Gastrocnemius medialis (tissue), 4 donors: ENCODE measurements around the gene CFAP54. TPM values are rescaled to one million over a fixed set of nuclear protein-coding genes. Genes with fewer than 3 reads are reported as not detected.

Source experiments
- ATAC-seq, 2 donors: fragments of 150-250 bp; one replicate each; pipeline ENCODE4 v1.9.1; 2016
- DNase-seq, 2 donors: peaks; one replicate each; pipeline ENCODE4 v3.0.0-alpha.2; 2019
- H3K27ac ChIP-seq, 4 donors: fragments of 200-600 bp; sonication (generic); 1 replicate in 1 of 4; 2 replicates in 3 of 4; pipeline ENCODE4 v1.5.1; 2016 to 2018; ENCODE audit warnings: mild to moderate bottlenecking in 2 of 4, moderate library complexity in 1 of 4
- H3K27me3 ChIP-seq, 3 donors: fragments of 200-600 bp; sonication (generic) in 2 of 3; 1 replicate in 1 of 3; 2 replicates in 2 of 3; pipeline versions ENCODE4 v1.5.1 to v1.6.0; 2016 to 2019; ENCODE audit warnings: mild to moderate bottlenecking in 1 of 3, moderate library complexity in 1 of 3
- H3K36me3 ChIP-seq, 2 donors: fragments of 200-600 bp; sonication (generic) in 1 of 2; one replicate each; pipeline ENCODE4 v1.5.1; 2017 to 2018
- H3K4me1 ChIP-seq, 2 donors: fragments of 200-600 bp; sonication (generic) in 1 of 2; one replicate each; pipeline ENCODE4 v1.5.1; 2016 to 2017; ENCODE audit warnings: mild to moderate bottlenecking in 2 of 2
- H3K4me3 ChIP-seq, 4 donors: fragments of 200-600 bp; sonication (generic) in 3 of 4; 1 replicate in 1 of 4; 2 replicates in 3 of 4; pipeline ENCODE4 v1.5.1; 2016 to 2019; ENCODE audit warnings: mild to moderate bottlenecking in 2 of 4
- H3K9me3 ChIP-seq, 3 donors: fragments of 200-600 bp; sonication (generic) in 2 of 3; 1 replicate in 1 of 3; 2 replicates in 2 of 3; pipeline ENCODE4 v1.5.1; 2016 to 2019
- POLR2A ChIP-seq, 2 donors: fragments of 450-650 bp; IDR thresholded peaks; one replicate each; pipeline ENCODE4 v1.6.1; 2017; ENCODE audit warnings: antibody characterized with exemption in 2 of 2, mild to moderate bottlenecking in 2 of 2, moderate library complexity in 2 of 2
- in situ Hi-C, 4 donors: fragments of 200-750 bp; cut with MboI; loops; one replicate each; pipeline versions ENCODE4 v1.15.0 to v1.8.0; 2017; ENCODE audit warnings: low sequenced_read_pairs in 4 of 4
- intact Hi-C: fragments of 100-400 bp; cut with DNase I; formaldehyde crosslinking; loops from one replicate; pipeline ENCODE4 v1.15.1; 2023; ENCODE audit warnings: low total_unique reads
- total RNA-seq, 4 donors: library from RNA; depleted of rRNA; stranded (reverse); fragments of >200 nt; gene quantifications; one replicate each; pipeline versions ENCODE4 v1.1.0 to v1.2.3, GENCODE V29; 2016
- TF ChIP-seq, protein P1 (sequence below), 5 experiments: fragments of 450-650 bp in 3 of 5; fragments of 200-600 bp in 2 of 5; sonication (generic) in 2 of 5; IDR thresholded peaks in 4 of 5; conservative IDR thresholded peaks in 1 of 5; 1 replicate in 4 of 5; 2 replicates in 1 of 5; pipeline ENCODE4 v1.5.1; 2016 to 2019; ENCODE audit warnings: antibody characterized with exemption in 5 of 5, mild to moderate bottlenecking in 3 of 5, moderate library complexity in 3 of 5

The CFAP54 gene
- total RNA-seq, 4 donors from 2014 or later, result not detected

DNA sequence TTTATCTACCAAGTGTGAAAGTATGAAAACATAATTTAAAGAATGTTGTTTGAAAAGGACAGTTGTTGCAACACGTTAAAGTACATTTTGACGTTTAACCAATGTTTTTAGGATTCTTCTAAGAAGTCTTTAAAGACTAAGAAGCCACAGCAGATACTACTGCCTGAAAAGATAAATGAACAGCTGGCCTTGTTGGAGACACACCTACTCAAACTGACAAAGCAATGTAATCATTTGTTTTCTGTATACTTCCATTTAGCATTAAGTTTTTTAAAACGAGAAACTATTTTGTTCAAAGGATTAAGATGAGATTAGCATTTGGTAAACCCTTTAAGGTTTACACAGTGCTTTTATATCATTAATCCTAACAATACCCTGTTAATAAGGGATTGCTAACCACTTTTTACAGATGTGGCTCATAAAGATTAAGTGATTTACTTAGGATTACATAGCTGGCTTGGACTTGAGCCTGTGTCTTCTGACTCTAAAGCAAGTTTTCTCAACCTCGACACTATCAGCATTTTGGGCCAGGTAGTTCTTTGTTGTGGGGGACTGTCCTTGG lies 134.4 kb downstream of the CFAP54 start:
- no peak overlapping the region for H3K27ac ChIP-seq
- H3K9me3 ChIP-seq, result no peaks in the 10 kb centered on the region
- H3K4me3 ChIP-seq, result no peak overlapping the region
- TF ChIP-seq POLR2A (IDR thresholded peaks at IDR 0.05), result no peak
- TF ChIP-seq, protein P1, sequence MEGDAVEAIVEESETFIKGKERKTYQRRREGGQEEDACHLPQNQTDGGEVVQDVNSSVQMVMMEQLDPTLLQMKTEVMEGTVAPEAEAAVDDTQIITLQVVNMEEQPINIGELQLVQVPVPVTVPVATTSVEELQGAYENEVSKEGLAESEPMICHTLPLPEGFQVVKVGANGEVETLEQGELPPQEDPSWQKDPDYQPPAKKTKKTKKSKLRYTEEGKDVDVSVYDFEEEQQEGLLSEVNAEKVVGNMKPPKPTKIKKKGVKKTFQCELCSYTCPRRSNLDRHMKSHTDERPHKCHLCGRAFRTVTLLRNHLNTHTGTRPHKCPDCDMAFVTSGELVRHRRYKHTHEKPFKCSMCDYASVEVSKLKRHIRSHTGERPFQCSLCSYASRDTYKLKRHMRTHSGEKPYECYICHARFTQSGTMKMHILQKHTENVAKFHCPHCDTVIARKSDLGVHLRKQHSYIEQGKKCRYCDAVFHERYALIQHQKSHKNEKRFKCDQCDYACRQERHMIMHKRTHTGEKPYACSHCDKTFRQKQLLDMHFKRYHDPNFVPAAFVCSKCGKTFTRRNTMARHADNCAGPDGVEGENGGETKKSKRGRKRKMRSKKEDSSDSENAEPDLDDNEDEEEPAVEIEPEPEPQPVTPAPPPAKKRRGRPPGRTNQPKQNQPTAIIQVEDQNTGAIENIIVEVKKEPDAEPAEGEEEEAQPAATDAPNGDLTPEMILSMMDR (IDR thresholded peaks at IDR 0.05 in 4 of 5, conservative IDR thresholded peaks at IDR 0.05 in 1 of 5), result no peak
- no peaks in the 10 kb centered on the region for H3K27me3 ChIP-seq
- H3K4me1 ChIP-seq, result no peaks in the 10 kb centered on the region
- in situ Hi-C loops, result no loop called here
- ATAC-seq, result no peak
- no peaks in the 10 kb centered on the region for H3K36me3 ChIP-seq
- DNase-seq, result no peak
- intact Hi-C loops, result no loop called here

DNA sequence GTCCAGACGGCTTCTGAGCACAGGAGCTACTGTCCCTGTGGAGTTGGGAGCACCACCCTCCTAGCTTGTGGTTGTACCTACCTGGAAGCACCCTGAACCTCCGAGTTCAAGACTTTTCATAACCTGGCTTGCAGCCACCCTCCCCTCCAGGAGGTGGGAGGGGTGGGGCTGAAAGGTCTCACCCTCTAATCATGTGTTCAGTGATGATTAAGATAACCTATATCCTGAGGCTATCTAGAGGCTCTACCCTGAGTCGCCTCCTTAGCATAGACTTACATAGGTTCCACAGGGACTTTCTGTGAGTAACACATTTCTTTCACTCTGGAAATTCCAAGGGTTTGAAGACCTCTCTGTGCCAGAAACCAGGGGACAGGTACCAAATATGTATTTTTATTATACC lies 146.5 kb downstream of the CFAP54 start:
- Histone ChIP-seq H3K9me3 (no peaks in the 10 kb centered on the region), H3K27ac (no peak overlapping the region), H3K27me3 (no peaks in the 10 kb centered on the region), H3K4me1 (no peaks in the 10 kb centered on the region), H3K36me3 (no peaks in the 10 kb centered on the region), H3K4me3 (no peak overlapping the region)
- intact Hi-C loops, result no loop called here
- ATAC-seq, result no peak
- in situ Hi-C loops, result no loop called here
- no peak for DNase-seq
- TF ChIP-seq POLR2A (IDR thresholded peaks at IDR 0.05), result no peak
- TF ChIP-seq, protein P1 (IDR thresholded peaks at IDR 0.05 in 4 of 5, conservative IDR thresholded peaks at IDR 0.05 in 1 of 5), result no peak

DNA sequence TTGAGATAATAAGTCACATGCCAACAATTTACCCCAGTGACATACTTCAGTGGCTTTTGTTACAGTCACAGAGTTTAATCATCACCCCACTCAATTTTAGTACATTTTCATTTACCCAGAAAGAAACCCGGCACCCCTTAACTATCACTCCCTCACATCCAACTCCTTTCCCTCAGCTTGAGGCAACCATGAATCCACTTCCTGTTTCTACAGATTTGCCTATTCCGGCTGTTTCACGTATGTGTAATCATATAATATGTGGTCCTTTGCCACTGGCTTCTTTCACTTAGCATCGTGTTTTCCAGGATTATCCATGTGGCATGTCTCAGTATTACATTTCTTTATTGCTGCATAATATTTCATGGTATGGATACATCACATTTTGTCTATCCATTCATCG lies 147.5 kb downstream of the CFAP54 start:
- Histone ChIP-seq H3K4me3 (no peak overlapping the region), H3K9me3 (no peaks in the 10 kb centered on the region), H3K4me1 (no peaks in the 10 kb centered on the region), H3K27ac (no peak overlapping the region), H3K27me3 (no peaks in the 10 kb centered on the region), H3K36me3 (no peaks in the 10 kb centered on the region)
- in situ Hi-C loops, result no loop called here
- DNase-seq (no peak), ATAC-seq (no peak)
- intact Hi-C loops, result no loop called here
- no peak for TF ChIP-seq POLR2A (IDR thresholded peaks at IDR 0.05)
- TF ChIP-seq, protein P1 (IDR thresholded peaks at IDR 0.05 in 4 of 5, conservative IDR thresholded peaks at IDR 0.05 in 1 of 5), result no peak

GRCh38 chr12:96648923-96649322 lies 159.5 kb downstream of the CFAP54 start:
- Histone ChIP-seq H3K4me1 (no peaks in the 10 kb centered on the region), H3K4me3 (no peak overlapping the region), H3K9me3 (no peaks in the 10 kb centered on the region), H3K27me3 (no peaks in the 10 kb centered on the region), H3K27ac (no peak overlapping the region), H3K36me3 (no peaks in the 10 kb centered on the region)
- in situ Hi-C loops (no loop called here), intact Hi-C loops (no loop called here)
- ATAC-seq (no peak), DNase-seq (no peak)
- TF ChIP-seq, protein P1 (IDR thresholded peaks at IDR 0.05 in 4 of 5, conservative IDR thresholded peaks at IDR 0.05 in 1 of 5), result no peak
- no peak for TF ChIP-seq POLR2A (IDR thresholded peaks at IDR 0.05)

DNA sequence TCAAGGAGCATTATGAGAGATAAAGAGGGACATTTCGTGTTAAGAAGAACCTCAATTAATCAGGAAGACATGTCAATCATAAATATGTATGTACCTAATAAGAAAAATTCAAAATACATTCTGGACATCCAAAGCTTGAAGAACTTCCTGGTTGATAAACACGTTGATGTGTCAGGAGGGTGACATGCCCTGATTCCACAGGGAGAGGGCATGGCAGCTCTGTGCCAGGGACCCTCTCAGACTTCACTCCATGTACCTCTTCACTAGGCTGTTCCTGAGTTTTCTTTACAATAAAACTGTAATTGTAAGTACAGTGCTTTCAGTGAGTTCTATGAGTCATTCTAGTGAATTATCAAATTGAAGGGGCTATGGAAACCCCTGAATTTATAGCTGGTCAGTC lies 163.5 kb downstream of the CFAP54 start:
- Histone ChIP-seq H3K4me1 (no peaks in the 10 kb centered on the region), H3K27ac (no peak overlapping the region), H3K9me3 (no peaks in the 10 kb centered on the region), H3K27me3 (no peaks in the 10 kb centered on the region), H3K4me3 (no peak overlapping the region), H3K36me3 (no peaks in the 10 kb centered on the region)
- intact Hi-C loops (no loop called here), in situ Hi-C loops (no loop called here)
- ATAC-seq (no peak), DNase-seq (no peak)
- no peak for TF ChIP-seq POLR2A (IDR thresholded peaks at IDR 0.05)
- TF ChIP-seq, protein P1 (IDR thresholded peaks at IDR 0.05 in 4 of 5, conservative IDR thresholded peaks at IDR 0.05 in 1 of 5), result no peak
